ENCODE data around the gene SLC44A1.

The SLC44A1 gene

DNA sequence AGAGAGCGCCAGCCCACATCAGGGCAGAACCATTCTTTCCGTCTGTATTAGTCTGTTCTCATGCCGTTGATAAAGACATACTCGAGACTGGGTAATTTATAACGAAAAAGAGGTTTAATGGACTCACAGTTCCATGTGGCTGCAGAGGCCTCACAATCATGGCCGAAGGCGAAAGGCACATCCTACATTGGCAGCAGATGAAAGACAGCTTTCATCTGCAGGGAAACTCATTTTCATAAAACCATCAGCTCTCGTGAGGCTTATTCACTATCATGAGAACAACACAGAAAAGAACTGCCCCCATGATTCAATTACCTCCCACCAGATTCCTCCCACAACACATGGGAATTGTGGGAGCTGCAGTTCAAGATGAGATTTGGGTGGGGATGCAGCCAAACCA, 198.7 kb downstream of the SLC44A1 start:
- Mint-ChIP-seq H3K27me3 (no peaks in the 10 kb centered on the region), H3K4me1 (peaks cover 5% of the 10 kb centered on the region), H3K9me3 (no peaks in the 10 kb centered on the region), H3K4me3 (no peak overlapping the region), H3K27ac (ENCODE audit: low read depth) (no peak overlapping the region), H3K36me3 (ENCODE audit: insufficient read depth) (no peaks in the 10 kb centered on the region)
- ATAC-seq (replicated peaks; ENCODE audit: extremely low read depth, poor library complexity, severe bottlenecking), result no peak
- DNase-seq (ENCODE audit: low spot score in 2 of 2), result no peak

DNA sequence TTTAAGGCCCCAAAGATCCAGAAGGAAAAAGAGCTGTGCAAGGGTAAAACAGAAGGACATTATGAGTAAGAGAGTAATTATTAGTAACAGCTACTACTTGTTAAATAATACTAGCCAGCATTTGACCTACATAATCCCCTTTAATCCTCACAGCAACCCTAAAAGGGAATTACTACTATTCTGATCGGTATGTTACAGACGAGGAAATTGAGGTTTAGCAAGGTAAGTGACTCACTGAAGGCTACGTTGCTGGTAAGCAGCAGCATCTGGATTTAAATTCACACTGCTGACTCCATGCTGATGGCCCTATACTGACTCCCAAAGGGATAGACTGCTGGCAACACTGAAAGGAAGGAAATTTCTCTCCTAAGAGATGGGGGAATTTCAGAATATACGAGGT, 199.7 kb downstream of the SLC44A1 start:
- Mint-ChIP-seq H3K27ac (ENCODE audit: low read depth) (no peak overlapping the region), H3K4me1 (peaks cover 11% of the 10 kb centered on the region), H3K4me3 (no peak overlapping the region), H3K36me3 (ENCODE audit: insufficient read depth) (no peaks in the 10 kb centered on the region), H3K9me3 (no peaks in the 10 kb centered on the region), H3K27me3 (no peaks in the 10 kb centered on the region)
- ATAC-seq (replicated peaks; ENCODE audit: extremely low read depth, poor library complexity, severe bottlenecking) (no peak), DNase-seq (ENCODE audit: low spot score in 2 of 2) (no peak)

DNA sequence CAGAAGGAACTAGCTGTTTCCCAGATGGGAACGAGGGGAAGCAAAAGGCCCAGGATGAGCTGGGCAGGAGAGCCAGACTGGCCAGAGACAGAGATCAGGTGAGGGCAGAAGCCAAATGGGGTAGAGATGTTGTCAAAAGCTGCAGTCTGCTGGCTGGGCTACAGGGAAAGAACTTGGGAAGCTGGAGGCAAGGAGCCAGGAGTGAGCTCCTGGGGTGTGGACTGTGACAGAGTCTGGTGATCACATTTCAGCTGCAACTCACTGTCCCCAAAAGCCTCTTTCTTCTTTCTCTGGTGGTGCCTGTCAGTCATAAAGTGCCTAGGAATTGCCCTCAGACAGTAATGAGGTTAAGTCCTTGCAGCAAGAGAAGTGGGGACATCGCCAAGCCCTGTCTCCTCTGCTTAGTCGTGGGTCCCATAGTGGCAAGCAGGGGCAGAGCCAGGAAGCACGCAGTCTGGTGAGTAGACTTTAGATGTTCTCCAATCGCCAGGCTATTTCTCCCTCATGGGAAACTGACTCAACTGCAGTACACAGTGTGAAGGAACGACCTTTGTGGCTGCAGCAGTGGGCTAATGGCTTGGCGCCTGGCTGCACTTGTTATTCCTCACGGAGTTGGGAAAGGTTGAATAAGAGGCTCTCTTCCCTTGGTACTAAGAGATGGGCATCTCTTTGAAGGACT, 200.9 kb downstream of the SLC44A1 start:
- H3K4me3 Mint-ChIP-seq, result no peak overlapping the region
- no peaks in the 10 kb centered on the region for H3K36me3 Mint-ChIP-seq (ENCODE audit: insufficient read depth)
- DNase-seq (ENCODE audit: low spot score in 2 of 2), result no peak
- no peaks in the 10 kb centered on the region for H3K9me3 Mint-ChIP-seq
- no peak for ATAC-seq (replicated peaks; ENCODE audit: extremely low read depth, poor library complexity, severe bottlenecking)
- peaks cover 11% of the 10 kb centered on the region for H3K4me1 Mint-ChIP-seq
- H3K27ac Mint-ChIP-seq (ENCODE audit: low read depth), result no peak overlapping the region
- no peaks in the 10 kb centered on the region for H3K27me3 Mint-ChIP-seq

DNA sequence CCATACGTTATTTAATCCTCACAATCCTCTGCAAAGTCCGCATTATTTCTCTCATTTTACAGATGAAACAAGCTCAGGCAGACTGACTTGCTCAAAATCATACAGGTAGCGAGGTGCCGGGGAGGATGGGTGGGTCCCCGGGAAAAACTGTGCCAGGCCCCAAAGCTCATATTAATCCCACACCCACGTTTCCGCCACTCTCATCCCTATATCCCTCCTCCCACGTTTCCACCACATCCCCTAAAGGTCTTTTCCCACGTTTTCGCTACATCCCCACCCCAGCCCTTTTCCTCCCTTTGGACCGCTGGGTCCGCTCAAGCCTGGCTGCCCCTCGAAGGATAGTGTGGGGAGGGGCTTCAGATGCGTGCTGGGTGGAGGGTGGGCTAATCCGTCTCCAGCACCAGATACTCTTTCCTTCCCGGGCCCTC, 202.9 kb downstream of the SLC44A1 start:
- ATAC-seq (replicated peaks; ENCODE audit: extremely low read depth, poor library complexity, severe bottlenecking), result no peak

DNA sequence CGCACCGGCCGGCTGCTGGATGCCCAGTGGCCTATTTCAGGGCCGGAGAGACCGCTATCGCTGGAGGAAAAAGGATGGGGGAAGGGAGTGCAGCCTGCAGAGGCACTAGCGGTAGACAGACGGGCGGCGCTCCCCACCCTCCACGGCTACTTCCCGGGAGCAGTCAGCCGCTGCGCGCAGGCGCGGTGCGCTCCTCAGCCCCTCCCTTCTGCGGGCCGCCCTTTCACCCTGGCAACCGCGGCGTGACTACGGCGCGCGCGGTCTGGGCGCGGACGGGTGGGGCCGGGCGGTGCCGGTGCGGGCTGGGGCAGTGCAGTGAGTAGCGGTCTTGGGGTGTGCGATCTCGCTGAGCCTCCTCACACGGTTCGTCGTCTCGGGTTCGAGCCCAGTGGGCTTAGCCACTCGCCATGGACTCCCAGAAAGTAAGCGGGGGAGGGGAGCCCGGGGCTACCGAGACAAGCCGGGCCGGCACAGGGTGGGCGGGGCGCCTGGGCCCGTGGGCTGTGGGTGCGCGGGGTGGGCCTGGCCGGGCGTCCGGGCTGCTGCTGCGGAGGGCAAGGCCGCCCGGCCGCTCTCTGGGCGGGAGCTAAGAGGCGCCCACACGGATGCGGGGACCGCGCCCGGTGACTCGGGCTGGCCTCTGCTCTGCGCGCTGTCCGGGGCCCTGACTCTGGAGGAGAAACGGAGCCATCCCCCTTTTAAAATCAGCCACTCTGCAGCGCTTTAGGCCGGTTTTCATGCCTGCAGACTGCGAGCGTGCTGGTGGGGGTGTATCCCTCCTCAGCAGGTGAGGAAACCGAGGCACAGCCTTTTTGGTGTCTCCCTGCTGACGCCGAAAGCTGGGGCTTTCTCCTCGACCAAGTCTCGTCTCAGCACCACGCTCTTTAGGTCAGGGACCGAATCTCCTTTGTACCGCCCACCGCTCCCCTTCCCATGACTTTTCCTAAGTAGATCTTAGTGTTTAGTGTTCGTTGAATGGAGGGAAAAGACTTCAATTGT, 203.7 kb downstream of the SLC44A1 start, which contains the start of gene FSD1L:
Gene FSD1L, plus strand, starts transcription at position 221 of the 999 bp plus-strand sequence. Its CDS starts 187 bp downstream, at position 408.
- Mint-ChIP-seq H3K36me3 (ENCODE audit: insufficient read depth) (no peaks in the 10 kb centered on the region), H3K4me1 (peaks cover 11% of the 10 kb centered on the region), H3K9me3 (no peaks in the 10 kb centered on the region), H3K4me3 (peak within 1 kb of the TSS; percentile 74), H3K27ac (ENCODE audit: low read depth) (no peak within 1 kb of the TSS), H3K27me3 (no peaks in the 10 kb centered on the region)
- DNase-seq (ENCODE audit: low spot score in 2 of 2), result peak; percentile 41 to 42
- peak; percentile 83 for ATAC-seq (replicated peaks; ENCODE audit: extremely low read depth, poor library complexity, severe bottlenecking)

More for the DNA sequence above, 202.9 kb downstream of the SLC44A1 start:
- Mint-ChIP-seq H3K4me3 (peak overlapping the region; percentile 74), H3K36me3 (ENCODE audit: insufficient read depth) (no peaks in the 10 kb centered on the region), H3K27ac (ENCODE audit: low read depth) (no peak overlapping the region), H3K4me1 (peaks cover 11% of the 10 kb centered on the region), H3K9me3 (no peaks in the 10 kb centered on the region), H3K27me3 (no peaks in the 10 kb centered on the region)
- no peak for DNase-seq (ENCODE audit: low spot score in 2 of 2)

DNA sequence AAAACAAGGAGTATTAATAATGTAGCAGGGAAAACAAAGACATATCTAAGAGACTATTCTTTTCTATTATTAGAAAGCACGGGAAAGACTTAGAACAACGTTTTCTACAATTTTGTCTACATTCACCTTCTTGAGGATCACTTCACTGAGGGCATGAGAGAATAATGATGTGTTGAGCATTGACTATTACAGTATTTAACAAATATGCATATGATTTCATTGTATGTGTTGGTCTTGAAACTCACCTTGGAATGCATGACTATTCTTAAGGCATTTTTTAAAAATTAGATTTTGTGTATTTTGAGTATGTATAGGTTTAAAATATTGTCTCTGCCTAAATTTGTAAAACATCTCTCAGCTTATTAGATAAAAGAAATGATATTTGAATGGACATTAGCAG, 204.6 kb downstream of the SLC44A1 start:
- Mint-ChIP-seq H3K36me3 (ENCODE audit: insufficient read depth) (no peaks in the 10 kb centered on the region), H3K4me1 (peaks cover 11% of the 10 kb centered on the region), H3K4me3 (peak overlapping the region; percentile 74), H3K9me3 (no peaks in the 10 kb centered on the region), H3K27ac (ENCODE audit: low read depth) (no peak overlapping the region), H3K27me3 (no peaks in the 10 kb centered on the region)
- no peak for DNase-seq (ENCODE audit: low spot score in 2 of 2)
- no peak for ATAC-seq (replicated peaks; ENCODE audit: extremely low read depth, poor library complexity, severe bottlenecking)

DNA sequence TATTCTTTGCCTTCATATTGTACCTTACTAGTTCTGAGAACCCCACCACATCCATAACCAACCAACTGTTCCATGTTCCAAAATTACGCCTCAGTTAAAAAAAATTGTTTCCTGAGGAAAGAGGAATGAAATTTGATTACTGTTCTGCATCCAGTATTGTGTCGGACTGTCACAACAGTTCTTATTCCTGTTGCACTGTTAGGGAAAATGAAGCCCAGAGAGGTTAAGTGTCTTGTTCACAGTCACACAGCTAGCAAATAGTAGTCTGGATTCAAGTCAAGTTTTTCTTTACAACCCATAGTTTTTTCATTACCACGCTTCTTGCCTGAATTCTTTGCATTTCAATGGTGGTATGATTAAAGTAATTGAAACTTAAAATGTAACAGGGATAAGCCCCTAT, 207.7 kb downstream of the SLC44A1 start:
- H3K4me3 Mint-ChIP-seq, result no peak overlapping the region
- no peaks in the 10 kb centered on the region for H3K9me3 Mint-ChIP-seq
- H3K27ac Mint-ChIP-seq (ENCODE audit: low read depth), result no peak overlapping the region
- H3K27me3 Mint-ChIP-seq, result no peaks in the 10 kb centered on the region
- DNase-seq (ENCODE audit: low spot score in 2 of 2), result no peak
- H3K36me3 Mint-ChIP-seq (ENCODE audit: insufficient read depth), result no peaks in the 10 kb centered on the region
- H3K4me1 Mint-ChIP-seq, result peaks cover 11% of the 10 kb centered on the region
- no peak for ATAC-seq (replicated peaks; ENCODE audit: extremely low read depth, poor library complexity, severe bottlenecking)

DNA sequence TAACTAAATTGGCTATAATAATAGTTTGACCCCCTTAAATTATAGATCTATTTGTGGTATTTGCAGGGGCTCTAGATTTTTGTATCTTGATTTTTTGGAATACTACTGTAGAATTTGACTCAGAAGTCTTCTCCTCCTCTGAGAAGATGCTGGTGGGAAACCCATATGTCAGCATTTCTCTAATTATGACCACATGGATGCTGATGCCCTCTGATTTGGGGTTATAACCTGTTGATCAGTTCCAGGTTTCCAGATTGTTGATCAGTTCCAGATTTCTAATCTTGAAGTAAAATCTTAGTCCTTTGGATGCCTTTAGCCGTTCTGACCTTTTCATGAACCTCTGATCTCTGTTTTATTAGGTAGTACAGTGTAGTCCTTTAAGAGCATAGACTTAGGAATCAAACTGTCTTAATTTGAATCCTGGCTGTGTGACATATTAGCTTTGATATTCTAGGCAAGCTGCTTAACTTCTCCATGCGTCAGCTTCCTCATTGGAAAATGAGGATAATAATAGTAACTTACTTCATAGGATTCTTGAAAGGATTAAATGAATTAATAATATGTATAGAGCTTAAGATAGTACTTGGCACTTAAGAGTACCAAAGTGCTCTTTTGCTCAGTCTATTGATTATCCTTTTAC, 211.5 kb downstream of the SLC44A1 start:
- DNase-seq (ENCODE audit: low spot score in 2 of 2) (no peak), ATAC-seq (replicated peaks; ENCODE audit: extremely low read depth, poor library complexity, severe bottlenecking) (no peak)
- Mint-ChIP-seq H3K9me3 (no peaks in the 10 kb centered on the region), H3K27me3 (no peaks in the 10 kb centered on the region), H3K36me3 (ENCODE audit: insufficient read depth) (no peaks in the 10 kb centered on the region), H3K4me1 (no peaks in the 10 kb centered on the region), H3K4me3 (no peak overlapping the region), H3K27ac (ENCODE audit: low read depth) (no peak overlapping the region)

DNA sequence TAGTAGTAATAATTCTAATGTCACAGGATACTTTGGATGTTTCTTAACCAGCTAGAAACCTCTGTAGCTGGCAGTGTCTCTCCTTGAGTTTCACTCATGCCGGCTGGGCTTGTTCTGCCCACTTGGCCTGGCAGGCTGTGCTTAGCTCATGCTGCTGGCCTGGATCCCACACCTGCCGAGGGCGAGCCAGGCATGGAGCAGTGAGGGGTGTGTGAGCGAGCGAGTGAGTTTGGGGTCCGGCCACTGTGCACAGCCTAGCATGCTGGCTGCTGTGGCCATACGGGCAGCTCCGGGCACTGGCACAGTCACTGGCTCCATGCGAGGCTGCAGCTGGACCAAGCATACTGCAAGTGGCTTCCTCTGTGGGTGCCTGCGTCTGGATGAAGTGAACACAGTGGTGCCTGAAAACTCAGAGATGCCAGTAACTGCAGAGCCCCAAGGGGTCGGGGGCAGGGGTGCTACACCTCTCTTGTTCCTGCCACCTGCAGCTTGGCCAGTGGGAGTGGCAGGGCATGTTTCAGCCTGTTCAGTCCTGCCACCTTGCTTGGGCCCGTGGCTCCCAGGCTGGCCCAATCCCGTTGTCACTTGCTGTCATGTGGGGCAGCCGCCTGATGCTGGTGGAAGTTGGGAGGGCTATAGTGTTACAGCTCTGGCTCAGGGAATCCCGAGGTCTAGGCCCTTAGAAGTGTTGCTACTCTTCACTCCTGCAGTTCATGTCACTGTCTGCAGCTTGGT, 213.3 kb downstream of the SLC44A1 start:
- Mint-ChIP-seq H3K36me3 (ENCODE audit: insufficient read depth) (no peaks in the 10 kb centered on the region), H3K9me3 (no peaks in the 10 kb centered on the region), H3K27me3 (no peaks in the 10 kb centered on the region), H3K4me1 (no peaks in the 10 kb centered on the region), H3K27ac (ENCODE audit: low read depth) (no peak overlapping the region), H3K4me3 (no peak overlapping the region)
- DNase-seq (ENCODE audit: low spot score in 2 of 2), result no peak
- ATAC-seq (replicated peaks; ENCODE audit: extremely low read depth, poor library complexity, severe bottlenecking), result no peak

DNA sequence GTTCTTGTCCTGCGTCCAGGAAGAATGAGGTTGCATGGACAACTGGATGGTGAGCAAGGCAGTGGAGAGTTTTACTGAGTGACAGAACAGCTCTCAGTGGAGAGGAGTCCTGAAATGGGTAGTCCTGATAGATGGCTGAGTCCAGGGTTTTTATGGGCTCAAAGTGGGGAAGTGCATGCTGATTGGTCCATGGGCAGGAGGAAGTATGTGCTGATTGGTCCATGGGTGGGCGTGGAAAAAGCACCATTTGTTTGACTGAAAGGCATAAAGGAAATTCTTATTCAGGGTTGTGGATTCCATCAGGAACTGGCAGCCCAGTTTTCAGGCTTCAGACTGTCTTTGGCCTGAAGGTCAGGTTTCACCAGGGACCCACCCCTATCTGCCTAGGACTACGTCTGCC, 214.0 kb downstream of the SLC44A1 start:
- Mint-ChIP-seq H3K36me3 (ENCODE audit: insufficient read depth) (no peaks in the 10 kb centered on the region), H3K4me3 (no peak overlapping the region), H3K4me1 (no peaks in the 10 kb centered on the region), H3K27ac (ENCODE audit: low read depth) (no peak overlapping the region), H3K9me3 (no peaks in the 10 kb centered on the region), H3K27me3 (no peaks in the 10 kb centered on the region)
- ATAC-seq (replicated peaks; ENCODE audit: extremely low read depth, poor library complexity, severe bottlenecking) (no peak), DNase-seq (ENCODE audit: low spot score in 2 of 2) (no peak)

DNA sequence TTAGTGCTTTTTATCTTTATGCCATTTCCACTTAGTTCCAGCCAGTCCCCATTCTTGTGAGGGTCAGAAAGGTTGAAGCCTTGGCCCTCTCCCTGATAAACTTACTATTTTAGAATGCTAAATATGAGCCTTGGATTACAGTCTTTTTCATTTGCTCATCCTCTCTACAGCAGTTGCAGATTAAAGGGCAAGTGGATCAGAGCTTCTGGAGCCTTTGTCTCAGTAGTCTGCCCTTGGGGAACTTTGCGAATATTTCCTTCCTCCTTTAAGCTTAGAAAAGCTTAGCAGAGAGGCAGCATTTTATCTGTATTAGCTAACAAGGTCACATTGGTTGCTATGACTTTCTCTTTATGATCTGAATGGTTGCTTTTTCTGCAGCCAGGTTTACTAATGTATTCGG, 214.9 kb downstream of the SLC44A1 start:
- Mint-ChIP-seq H3K27ac (ENCODE audit: low read depth) (no peak overlapping the region), H3K27me3 (no peaks in the 10 kb centered on the region), H3K9me3 (no peaks in the 10 kb centered on the region), H3K4me1 (no peaks in the 10 kb centered on the region), H3K4me3 (no peak overlapping the region), H3K36me3 (ENCODE audit: insufficient read depth) (no peaks in the 10 kb centered on the region)
- ATAC-seq (replicated peaks; ENCODE audit: extremely low read depth, poor library complexity, severe bottlenecking) (no peak), DNase-seq (ENCODE audit: low spot score in 2 of 2) (no peak)

DNA sequence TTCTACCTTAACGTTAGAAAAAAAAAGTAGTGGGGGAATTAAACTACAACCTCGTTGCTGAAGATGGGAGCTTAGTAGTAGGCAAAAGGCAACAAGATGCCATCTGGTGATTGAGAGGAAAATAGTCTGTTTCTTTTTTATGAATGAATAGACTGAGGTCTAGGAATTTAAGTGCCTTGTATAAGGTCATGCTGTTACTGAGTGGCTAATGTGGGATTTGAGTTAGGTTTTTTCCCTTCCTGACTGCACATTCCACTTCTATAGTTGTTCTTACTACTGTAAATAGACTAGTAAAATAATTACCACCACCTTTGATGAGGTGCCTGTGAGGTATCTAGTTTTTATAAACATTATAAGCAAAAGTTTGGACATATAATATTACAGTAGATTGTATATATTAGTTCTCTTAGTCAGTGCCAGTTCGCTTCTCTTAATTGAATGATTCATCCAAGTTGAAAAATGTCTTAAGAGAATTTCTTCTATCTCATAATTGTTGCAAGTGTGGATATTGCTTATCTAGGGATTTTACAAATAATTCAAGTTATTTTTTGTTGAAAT, 222.5 kb downstream of the SLC44A1 start:
- H3K9me3 Mint-ChIP-seq, result no peaks in the 10 kb centered on the region

More for the DNA sequence above, 222.5 kb downstream of the SLC44A1 start:
- no peak overlapping the region for H3K27ac Mint-ChIP-seq (ENCODE audit: low read depth)
- no peak overlapping the region for H3K4me3 Mint-ChIP-seq
- ATAC-seq (replicated peaks; ENCODE audit: extremely low read depth, poor library complexity, severe bottlenecking) (no peak), DNase-seq (ENCODE audit: low spot score in 2 of 2) (no peak)
- H3K4me1 Mint-ChIP-seq, result no peaks in the 10 kb centered on the region
- H3K36me3 Mint-ChIP-seq (ENCODE audit: insufficient read depth), result peaks cover 2% of the 10 kb centered on the region
- no peaks in the 10 kb centered on the region for H3K27me3 Mint-ChIP-seq
